ENCODE data around the gene ART3. TPM values are rescaled to one million over a fixed set of nuclear protein-coding genes. Genes with fewer than 3 reads are reported as not detected.
"Not testable (repeated sequence)": the region's sequence is repeated elsewhere in the genome, so short reads cannot be mapped to it uniquely, and the experiment has no call there.

Gene ART3
- total RNA-seq, 2 experiments from 2014 or later: not detected

GRCh38 chr4:76044686-76045085 is 29.8 kb upstream of the ART3 start:
- H3K27me3 ChIP-seq (ENCODE audit: control insufficient read depth in 1 of 2, insufficient read depth in 2 of 2, low read length in 2 of 2); H3K36me3 Mint-ChIP-seq (ENCODE audit: low read depth); H3K36me3 ChIP-seq (ENCODE audit: insufficient read depth, low read length); CTCF ChIA-PET; intact Hi-C loops (cut with DNase I, micrococcal nuclease); H3K9me3 ChIP-seq (ENCODE audit: control insufficient read depth in 1 of 2, insufficient read depth in 1 of 2, low read length in 2 of 2); H3K4me3 Mint-ChIP-seq; H3K27me3 Mint-ChIP-seq; H3K4me1 ChIP-seq (ENCODE audit: insufficient read depth, low read length); H3K9me3 Mint-ChIP-seq; DNase-seq; H3K27ac Mint-ChIP-seq; H3K27ac ChIP-seq (ENCODE audit: low read depth in 1 of 2, low read length in 2 of 2); POLR2A ChIA-PET; H3K4me1 Mint-ChIP-seq (ENCODE audit: low read depth); H3K4me3 ChIP-seq (ENCODE audit: low read length); ATAC-seq (ENCODE audit: poor library complexity): not testable (repeated sequence)

GRCh38 chr4:76049860-76050416 is 24.6 kb upstream of the ART3 start:
- H3K4me1 ChIP-seq (ENCODE audit: insufficient read depth, low read length); H3K9me3 Mint-ChIP-seq; H3K4me3 Mint-ChIP-seq; H3K27me3 Mint-ChIP-seq; POLR2A ChIA-PET; H3K36me3 ChIP-seq (ENCODE audit: insufficient read depth, low read length); H3K36me3 Mint-ChIP-seq (ENCODE audit: low read depth); H3K27ac Mint-ChIP-seq; DNase-seq; H3K27me3 ChIP-seq (ENCODE audit: control insufficient read depth in 1 of 2, insufficient read depth in 2 of 2, low read length in 2 of 2); H3K27ac ChIP-seq (ENCODE audit: low read depth in 1 of 2, low read length in 2 of 2); ATAC-seq (ENCODE audit: poor library complexity); H3K9me3 ChIP-seq (ENCODE audit: control insufficient read depth in 1 of 2, insufficient read depth in 1 of 2, low read length in 2 of 2); H3K4me3 ChIP-seq (ENCODE audit: low read length); intact Hi-C loops (cut with DNase I, micrococcal nuclease); H3K4me1 Mint-ChIP-seq (ENCODE audit: low read depth): not testable (repeated sequence)
- CTCF ChIA-PET: interaction anchor here (0.6 kb wide), 1 partner anchor 334 kb away, joined by 3 read pairs; no protein-coding TSS in a partner anchor

GRCh38 chr4:76050560-76051050 is 23.9 kb upstream of the ART3 start:
- H3K4me1 Mint-ChIP-seq (ENCODE audit: low read depth); POLR2A ChIA-PET; H3K4me3 Mint-ChIP-seq; H3K27ac ChIP-seq (ENCODE audit: low read depth in 1 of 2, low read length in 2 of 2); H3K36me3 Mint-ChIP-seq (ENCODE audit: low read depth); H3K9me3 ChIP-seq (ENCODE audit: control insufficient read depth in 1 of 2, insufficient read depth in 1 of 2, low read length in 2 of 2); H3K4me3 ChIP-seq (ENCODE audit: low read length); ATAC-seq (ENCODE audit: poor library complexity); H3K4me1 ChIP-seq (ENCODE audit: insufficient read depth, low read length); intact Hi-C loops (cut with DNase I, micrococcal nuclease); H3K36me3 ChIP-seq (ENCODE audit: insufficient read depth, low read length); H3K27me3 ChIP-seq (ENCODE audit: control insufficient read depth in 1 of 2, insufficient read depth in 2 of 2, low read length in 2 of 2); H3K9me3 Mint-ChIP-seq; H3K27me3 Mint-ChIP-seq; H3K27ac Mint-ChIP-seq; DNase-seq: not testable (repeated sequence)
- CTCF ChIA-PET: interaction anchor here (0.6 kb wide), 1 partner anchor 334 kb away, joined by 3 read pairs; no protein-coding TSS in a partner anchor

GRCh38 chr4:76053730-76054129 is 20.8 kb upstream of the ART3 start:
- Mint-ChIP-seq H3K9me3 (no peaks in the 10 kb centered on the region), H3K27ac (no peak overlapping the region)
- CTCF ChIA-PET: interaction anchor here (1.3 to 1.6 kb wide), 2 partner anchors 16 to 58 kb away, joined by 3 read pairs; no protein-coding TSS in a partner anchor

More at GRCh38 chr4:76053730-76054129, 20.8 kb upstream of the ART3 start:
- no peaks in the 10 kb centered on the region for H3K4me1 ChIP-seq (ENCODE audit: insufficient read depth, low read length)
- Mint-ChIP-seq H3K4me1 (ENCODE audit: low read depth) (no peaks in the 10 kb centered on the region), H3K4me3 (no peak overlapping the region), H3K27me3 (peaks cover 9% of the 10 kb centered on the region), H3K36me3 (ENCODE audit: low read depth) (no peaks in the 10 kb centered on the region)
- no peak for TF ChIP-seq CTCF (IDR thresholded peaks at IDR 0.05)
- ATAC-seq (ENCODE audit: poor library complexity) (no peak), DNase-seq (no peak)
- H3K4me3 ChIP-seq (ENCODE audit: low read length): no peak overlapping the region
- no peaks in the 10 kb centered on the region for H3K36me3 ChIP-seq (ENCODE audit: insufficient read depth, low read length)
- intact Hi-C loops (cut with DNase I, micrococcal nuclease): no loop called here
- H3K9me3 ChIP-seq (ENCODE audit: control insufficient read depth in 1 of 2, insufficient read depth in 1 of 2, low read length in 2 of 2): no peaks in the 10 kb centered on the region
- no peaks in the 10 kb centered on the region for H3K27me3 ChIP-seq (ENCODE audit: control insufficient read depth in 1 of 2, insufficient read depth in 2 of 2, low read length in 2 of 2)
- POLR2A ChIA-PET: no interaction called here
- H3K27ac ChIP-seq (ENCODE audit: low read depth in 1 of 2, low read length in 2 of 2): no peak overlapping the region

Data from CD4-positive, alpha-beta T cell (primary cell).